Type B pancreatic cell (in vitro differentiated cells): Measurements from ENCODE around the gene TUBA8. TPM values are rescaled to one million over a fixed set of nuclear protein-coding genes. Genes with fewer than 3 reads are reported as not detected.
"Not testable (repeated sequence)": the region's sequence is repeated elsewhere in the genome, so short reads cannot be mapped to it uniquely, and the experiment has no call there.

ENCODE experiments used
- DNase-seq: peaks from one replicate; pipeline ENCODE4 v3.0.0; 2021; ENCODE audit warnings: mixed read lengths; ENCODE audit not compliant: unreplicated experiment; ENCODE audit errors: extremely low spot score
- H3K27ac Mint-ChIP-seq: 2 replicates; pipeline ENCODE4 v1.8.0; 2021; ENCODE audit warnings: mild to moderate bottlenecking, mixed read lengths
- H3K27me3 Mint-ChIP-seq: 2 replicates; pipeline ENCODE4 v1.8.0; 2021; ENCODE audit warnings: mixed read lengths
- H3K36me3 Mint-ChIP-seq: 2 replicates; pipeline ENCODE4 v1.8.0; 2021; ENCODE audit warnings: mixed read lengths
- H3K4me1 Mint-ChIP-seq: one replicate; pipeline ENCODE4 v1.8.0; 2021; ENCODE audit warnings: mixed read lengths; ENCODE audit not compliant: unreplicated experiment
- H3K4me3 Mint-ChIP-seq: 2 replicates; pipeline ENCODE4 v1.8.0; 2021; ENCODE audit warnings: mild to moderate bottlenecking, mixed read lengths
- H3K9me3 Mint-ChIP-seq: 2 replicates; pipeline ENCODE4 v1.8.0; 2021; ENCODE audit warnings: mixed read lengths
- total RNA-seq: library from RNA; stranded (reverse); gene quantifications from 2 replicates; pipeline ENCODE4 v1.2.1, GENCODE V29; 2021; ENCODE audit warnings: low replicate concordance
- TF ChIP-seq, protein P1 (sequence below): fragments of 200-600 bp; sonication (generic); conservative IDR thresholded peaks from 2 replicates; pipeline ENCODE4 v1.5.0; 2021; ENCODE audit warnings: antibody characterized with exemption, mild to moderate bottlenecking

The TUBA8 gene
- total RNA-seq, 1 donor from 2014 or later, result 1.7 TPM

DNA sequence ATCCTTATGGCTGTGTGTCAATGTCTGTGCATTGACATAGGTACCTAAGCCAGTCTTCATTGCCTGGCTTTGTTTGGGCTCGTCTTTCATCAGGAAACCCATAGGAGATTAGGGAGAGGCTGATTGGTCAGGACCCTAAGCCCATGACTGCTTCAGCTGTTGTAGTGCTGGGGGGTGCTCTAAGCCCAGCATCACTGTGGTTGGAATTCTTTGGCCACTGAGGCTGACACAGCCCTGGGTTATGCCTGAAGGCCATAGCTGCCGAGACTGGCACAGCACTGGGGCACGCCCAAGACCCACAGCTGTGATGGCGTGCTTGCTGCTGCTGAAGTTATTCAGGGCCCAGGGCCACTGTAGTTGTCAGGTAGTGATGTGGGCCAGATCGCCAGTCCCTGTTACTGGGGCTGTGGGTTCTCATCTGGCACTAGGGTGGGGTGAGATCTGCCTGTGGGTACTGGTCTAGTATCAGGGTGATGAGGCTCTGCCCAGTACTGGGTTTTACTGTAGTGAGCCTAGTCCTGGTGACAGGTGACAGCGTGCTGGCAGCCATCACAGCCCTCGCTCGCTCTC, 44.3 kb downstream of the TUBA8 start:
- DNase-seq, result no peak
- H3K27me3 Mint-ChIP-seq, result peaks cover 17% of the 10 kb centered on the region
- no peak overlapping the region for H3K4me3 Mint-ChIP-seq
- no peaks in the 10 kb centered on the region for H3K9me3 Mint-ChIP-seq
- H3K4me1 Mint-ChIP-seq, result peaks cover 6% of the 10 kb centered on the region
- TF ChIP-seq, protein P1, sequence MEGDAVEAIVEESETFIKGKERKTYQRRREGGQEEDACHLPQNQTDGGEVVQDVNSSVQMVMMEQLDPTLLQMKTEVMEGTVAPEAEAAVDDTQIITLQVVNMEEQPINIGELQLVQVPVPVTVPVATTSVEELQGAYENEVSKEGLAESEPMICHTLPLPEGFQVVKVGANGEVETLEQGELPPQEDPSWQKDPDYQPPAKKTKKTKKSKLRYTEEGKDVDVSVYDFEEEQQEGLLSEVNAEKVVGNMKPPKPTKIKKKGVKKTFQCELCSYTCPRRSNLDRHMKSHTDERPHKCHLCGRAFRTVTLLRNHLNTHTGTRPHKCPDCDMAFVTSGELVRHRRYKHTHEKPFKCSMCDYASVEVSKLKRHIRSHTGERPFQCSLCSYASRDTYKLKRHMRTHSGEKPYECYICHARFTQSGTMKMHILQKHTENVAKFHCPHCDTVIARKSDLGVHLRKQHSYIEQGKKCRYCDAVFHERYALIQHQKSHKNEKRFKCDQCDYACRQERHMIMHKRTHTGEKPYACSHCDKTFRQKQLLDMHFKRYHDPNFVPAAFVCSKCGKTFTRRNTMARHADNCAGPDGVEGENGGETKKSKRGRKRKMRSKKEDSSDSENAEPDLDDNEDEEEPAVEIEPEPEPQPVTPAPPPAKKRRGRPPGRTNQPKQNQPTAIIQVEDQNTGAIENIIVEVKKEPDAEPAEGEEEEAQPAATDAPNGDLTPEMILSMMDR, result no peak
- H3K27ac Mint-ChIP-seq, result no peak overlapping the region
- no peaks in the 10 kb centered on the region for H3K36me3 Mint-ChIP-seq

GRCh38 chr22:18155546-18155945, 44.9 kb downstream of the TUBA8 start:
- H3K27me3 Mint-ChIP-seq, result peaks cover 11% of the 10 kb centered on the region
- H3K4me3 Mint-ChIP-seq, H3K36me3 Mint-ChIP-seq, H3K4me1 Mint-ChIP-seq, H3K9me3 Mint-ChIP-seq, DNase-seq, H3K27ac Mint-ChIP-seq: not testable (repeated sequence)

DNA sequence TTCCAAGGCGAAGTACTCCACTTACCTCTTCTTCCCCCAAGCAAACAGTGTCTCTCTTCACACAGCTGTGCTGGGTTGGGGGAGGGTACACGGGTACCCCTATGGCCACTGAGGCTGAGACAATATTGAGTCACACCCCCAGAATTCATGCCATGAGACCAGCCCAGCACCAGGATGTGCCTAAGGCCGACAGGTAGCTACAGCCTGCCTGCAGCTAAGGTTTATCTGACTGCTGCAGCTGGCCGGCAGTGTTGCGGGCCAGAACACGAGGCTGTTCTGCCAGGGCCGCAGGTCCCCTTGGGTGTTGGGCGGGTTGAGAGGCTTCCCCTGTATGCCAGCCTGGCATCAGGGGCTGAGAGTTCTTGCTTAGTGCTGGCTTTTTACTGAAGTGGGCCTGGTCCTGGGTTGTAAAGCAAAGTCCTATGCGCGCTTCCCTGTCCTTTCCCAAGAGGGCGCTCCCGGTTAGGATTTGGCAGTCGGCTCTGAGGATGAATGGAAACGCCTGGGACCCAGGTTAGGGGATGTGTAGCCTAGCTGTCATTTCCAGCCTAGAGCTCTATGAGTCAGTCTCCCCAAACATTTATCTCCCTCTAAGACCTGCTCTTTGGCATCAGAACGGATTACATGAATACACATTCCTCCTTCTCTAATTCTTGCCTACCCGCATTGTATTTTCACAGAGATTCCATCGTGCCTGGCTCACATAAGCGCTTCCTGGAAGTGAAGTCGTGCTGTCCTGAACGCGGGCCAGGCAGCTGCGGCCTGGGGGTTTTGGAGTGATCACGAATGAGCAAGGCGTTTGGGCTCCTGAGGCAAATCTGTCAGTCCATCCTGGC, 46.5 kb downstream of the TUBA8 start:
- TF ChIP-seq, protein P1, result peak; percentile 80
- Mint-ChIP-seq H3K9me3 (no peaks in the 10 kb centered on the region), H3K27me3 (peaks cover 3% of the 10 kb centered on the region), H3K4me1 (peaks cover 6% of the 10 kb centered on the region), H3K27ac (peak overlapping the region; percentile 73), H3K4me3 (no peak overlapping the region), H3K36me3 (no peaks in the 10 kb centered on the region)
- DNase-seq, result no peak

DNA sequence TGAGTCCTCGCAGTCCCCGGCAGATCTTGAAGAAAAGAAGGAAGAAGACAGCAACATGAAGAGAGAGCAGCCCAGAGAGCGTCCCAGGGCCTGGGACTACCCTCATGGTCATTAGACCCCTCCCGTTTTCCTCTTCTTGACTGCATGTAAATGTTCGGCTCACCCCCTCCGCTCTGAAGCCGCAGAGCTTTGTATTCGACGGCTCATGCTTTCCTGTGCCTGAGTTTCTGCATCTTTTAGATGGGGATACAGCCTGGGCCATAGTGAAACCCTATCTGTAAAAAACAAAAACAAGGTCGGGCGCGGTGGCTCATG, 47.1 kb downstream of the TUBA8 start:
- DNase-seq, result no peak
- Mint-ChIP-seq H3K36me3 (no peaks in the 10 kb centered on the region), H3K27me3 (peaks cover 3% of the 10 kb centered on the region), H3K4me3 (no peak overlapping the region), H3K9me3 (no peaks in the 10 kb centered on the region), H3K27ac (peak overlapping the region; percentile 73), H3K4me1 (peaks cover 6% of the 10 kb centered on the region)
- TF ChIP-seq, protein P1, result no peak

GRCh38 chr22:18160641-18161040, 50.0 kb downstream of the TUBA8 start:
- H3K36me3 Mint-ChIP-seq, H3K4me3 Mint-ChIP-seq, H3K27me3 Mint-ChIP-seq, H3K9me3 Mint-ChIP-seq, H3K27ac Mint-ChIP-seq, DNase-seq: not testable (repeated sequence)
- H3K4me1 Mint-ChIP-seq, result peaks cover 11% of the 10 kb centered on the region

DNA sequence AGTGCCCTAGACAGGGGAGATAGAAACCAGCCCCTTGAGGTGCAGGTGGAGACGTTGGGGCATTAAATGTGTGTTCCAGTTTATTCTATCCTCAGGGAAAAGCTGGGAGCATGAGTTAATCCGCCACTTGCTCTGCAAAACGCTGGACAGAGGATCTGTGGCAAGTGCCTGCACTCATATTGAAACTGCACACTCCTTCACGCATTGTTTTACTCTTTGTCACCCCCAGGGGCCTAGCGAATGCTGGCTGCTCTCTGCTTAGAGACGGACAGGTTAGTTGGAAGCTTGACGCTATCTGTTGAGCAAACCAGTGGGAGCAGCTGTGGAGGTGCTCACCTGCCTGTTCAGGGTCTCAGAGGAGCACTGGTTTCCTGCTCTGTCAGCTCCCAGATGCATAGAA, 53.2 kb downstream of the TUBA8 start:
- not testable (repeated sequence) for H3K27me3 Mint-ChIP-seq, DNase-seq, H3K4me1 Mint-ChIP-seq, H3K36me3 Mint-ChIP-seq, H3K9me3 Mint-ChIP-seq, H3K4me3 Mint-ChIP-seq, H3K27ac Mint-ChIP-seq

DNA sequence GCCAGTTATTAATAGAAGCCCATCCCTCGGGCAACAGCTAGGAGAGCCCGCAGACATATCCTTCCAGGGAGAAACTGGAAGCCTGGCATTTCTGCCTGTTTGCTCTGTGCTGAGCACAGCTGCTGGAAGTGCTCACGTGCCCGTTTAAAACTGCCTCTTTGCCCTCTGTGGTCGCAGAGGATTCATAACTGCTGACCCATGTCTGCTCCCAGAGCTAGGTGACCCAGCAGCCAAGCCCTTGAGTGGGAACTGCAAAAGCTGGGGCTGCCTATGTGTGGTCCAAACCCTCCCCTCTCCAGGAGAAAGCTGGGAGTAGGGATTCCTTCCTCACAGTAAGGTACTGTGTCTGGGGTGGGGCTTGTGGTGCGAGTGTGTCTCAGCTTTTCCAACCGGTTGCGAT, 54.0 kb downstream of the TUBA8 start:
- H3K9me3 Mint-ChIP-seq, H3K4me3 Mint-ChIP-seq, H3K27ac Mint-ChIP-seq, H3K4me1 Mint-ChIP-seq, H3K27me3 Mint-ChIP-seq, H3K36me3 Mint-ChIP-seq, DNase-seq: not testable (repeated sequence)

DNA sequence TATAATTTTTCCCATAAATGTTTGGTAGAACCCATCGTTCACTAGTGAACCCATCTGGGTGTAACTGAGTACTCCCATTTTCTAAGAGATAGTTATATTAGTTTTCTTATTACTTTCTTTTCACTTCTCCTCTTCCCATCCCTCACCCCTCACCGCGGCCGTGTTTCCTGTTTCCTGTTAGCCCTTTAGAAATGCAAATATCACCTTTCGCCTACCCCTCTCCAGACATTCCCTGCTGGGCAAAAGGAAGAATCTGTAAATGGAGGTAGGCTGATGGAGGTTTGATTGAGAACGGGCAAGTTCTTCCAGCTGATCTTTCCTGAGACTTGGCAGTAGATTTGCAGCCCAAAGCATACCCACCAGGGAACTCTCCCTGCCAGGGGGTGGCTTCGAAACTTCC, 54.7 kb downstream of the TUBA8 start:
- not testable (repeated sequence) for H3K36me3 Mint-ChIP-seq, DNase-seq, H3K9me3 Mint-ChIP-seq, H3K27me3 Mint-ChIP-seq, H3K4me1 Mint-ChIP-seq, H3K4me3 Mint-ChIP-seq, H3K27ac Mint-ChIP-seq

DNA sequence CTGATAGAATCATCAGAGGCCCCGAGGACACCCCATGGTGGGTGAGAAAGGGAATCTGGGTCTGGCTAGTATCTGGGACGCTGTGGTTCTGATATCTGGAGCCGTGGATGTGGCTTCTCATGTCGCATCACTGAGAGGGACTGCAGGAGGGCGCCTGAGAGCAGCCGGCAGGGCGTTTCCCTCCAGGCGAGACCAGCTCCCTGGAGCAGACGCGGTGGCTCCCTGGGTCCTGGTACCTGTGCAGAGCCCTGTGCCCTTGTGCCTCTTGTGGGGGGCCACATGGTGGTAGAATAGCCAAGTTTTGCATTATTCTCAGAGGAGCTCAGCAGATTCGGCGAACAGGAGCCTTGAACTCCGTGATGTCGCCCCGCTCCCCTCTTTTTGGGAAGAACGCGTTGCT, 59.7 kb downstream of the TUBA8 start:
- peak; percentile 63 for DNase-seq
- H3K4me3 Mint-ChIP-seq, H3K4me1 Mint-ChIP-seq, H3K9me3 Mint-ChIP-seq, H3K36me3 Mint-ChIP-seq, H3K27me3 Mint-ChIP-seq, H3K27ac Mint-ChIP-seq: not testable (repeated sequence)

DNA sequence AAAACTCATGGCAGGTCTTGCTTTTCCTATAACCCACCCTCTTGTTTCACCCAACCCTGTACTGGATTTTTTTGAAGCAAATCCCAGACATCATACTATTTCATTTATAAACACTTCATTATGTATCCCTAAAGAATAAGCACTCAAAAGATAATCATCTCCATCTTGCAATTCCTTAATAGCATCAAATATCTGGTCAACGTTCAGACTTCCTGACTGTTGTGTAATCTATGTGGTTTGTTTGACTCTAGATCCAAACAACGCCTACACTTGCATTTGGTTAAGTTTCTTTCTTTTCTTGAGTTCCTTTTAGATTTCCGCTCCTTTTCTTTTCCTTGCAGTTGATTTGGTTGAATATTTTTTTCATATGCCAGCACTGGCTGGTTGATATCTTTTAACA, 61.6 kb downstream of the TUBA8 start:
- not testable (repeated sequence) for DNase-seq, H3K36me3 Mint-ChIP-seq, H3K4me1 Mint-ChIP-seq, H3K9me3 Mint-ChIP-seq, H3K4me3 Mint-ChIP-seq, H3K27me3 Mint-ChIP-seq, H3K27ac Mint-ChIP-seq

DNA sequence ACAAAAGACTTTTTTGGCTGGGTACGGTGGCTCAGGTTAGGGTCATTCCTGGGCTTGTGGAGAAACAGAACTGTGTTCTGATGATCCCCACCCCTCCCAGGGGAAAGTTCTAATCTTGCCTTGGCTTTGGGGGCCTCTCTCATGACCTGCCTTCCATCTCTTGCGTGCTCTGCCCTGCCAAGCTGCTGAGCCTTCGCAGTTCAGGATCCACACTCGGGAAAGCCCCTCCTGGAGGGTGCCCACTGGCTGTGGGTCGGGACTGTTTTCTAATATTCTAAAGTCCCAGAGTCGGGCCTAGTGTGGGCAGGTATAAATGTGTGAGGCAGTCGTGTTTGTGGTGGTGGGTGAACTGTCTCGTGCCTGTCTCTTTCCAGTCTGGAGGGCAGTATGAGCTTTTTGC, 62.2 kb downstream of the TUBA8 start:
- not testable (repeated sequence) for H3K27ac Mint-ChIP-seq, H3K9me3 Mint-ChIP-seq, H3K27me3 Mint-ChIP-seq, H3K4me1 Mint-ChIP-seq, H3K4me3 Mint-ChIP-seq, H3K36me3 Mint-ChIP-seq
- DNase-seq, result peak; percentile 58
